A673 (cell line): Measurements from ENCODE around the gene SNED1.

Experiments
- CTCF ChIP-seq: fragments of 300-800, 200-600 bp; sonication (generic); conservative IDR thresholded peaks from 2 replicates; pipeline ENCODE4 v1.5.1; 2017; ENCODE audit warnings: low read depth, mild to moderate bottlenecking, antibody characterized with exemption, low read length, moderate library complexity, mixed read lengths
- EZH2 ChIP-seq: fragments of 200-600 bp; sonication (generic); IDR thresholded peaks from 2 replicates; pipeline ENCODE4 v1.6.1; 2017; ENCODE audit warnings: borderline replicate concordance, low read depth, mild to moderate bottlenecking, mixed read lengths, antibody characterized with exemption, low read length; ENCODE audit not compliant: poor library complexity, severe bottlenecking

GRCh38 chr2:240966906-240967680 is 31.3 kb upstream of the SNED1 start:
- TF ChIP-seq CTCF (no peak), EZH2 (no peak)
